Fibroblast of lung (primary cell): ENCODE data around the gene PPP4R1.

Source experiments
- CTCF ChIP-seq, 2 donors: IDR thresholded peaks in 1 of 2; conservative IDR thresholded peaks in 1 of 2; 1 replicate in 1 of 2; 2 replicates in 1 of 2; pipeline ENCODE4 v1.5.1; 2011 to 2012; ENCODE audit warnings: low read length in 2 of 2, control low read depth in 1 of 2, inconsistent platforms in 1 of 2, low read depth in 1 of 2, mild to moderate bottlenecking in 1 of 2
- EZH2 ChIP-seq: IDR thresholded peaks from 2 replicates; pipeline ENCODE4 v1.5.1; 2012; ENCODE audit warnings: low read length, control low read depth, mild to moderate bottlenecking; ENCODE audit errors: missing control alignments

DNA sequence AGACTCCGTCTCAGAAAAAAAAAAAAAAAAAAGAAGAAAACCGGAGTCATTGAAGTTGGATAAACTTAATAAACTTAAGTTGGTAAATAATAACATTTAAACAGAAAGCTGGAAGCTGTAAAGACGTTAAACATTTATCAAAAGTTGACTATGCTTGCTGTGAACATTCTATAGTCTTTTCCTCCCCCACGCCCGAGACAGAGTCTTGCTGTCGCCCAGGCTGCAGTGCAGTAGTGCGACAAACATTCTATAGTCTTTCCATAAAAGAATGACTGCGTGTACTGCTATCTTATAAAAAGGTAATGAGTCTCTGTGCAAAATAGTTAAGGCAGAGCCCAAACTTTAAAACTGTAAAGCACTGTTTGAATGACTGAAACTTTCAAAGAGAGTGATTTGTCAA, 45.2 kb downstream of the PPP4R1 start:
- no peak for TF ChIP-seq EZH2
- TF ChIP-seq CTCF (conservative IDR thresholded peaks at IDR 0.05 in 1 of 2, IDR thresholded peaks at IDR 0.05 in 1 of 2; ENCODE audit: low read depth in 1 of 2, low read length in 2 of 2) = no peak
